GM12873 (cell line): ENCODE measurements around the gene NOC2L.

Source experiments
- CTCF ChIP-seq: IDR thresholded peaks from 2 replicates; pipeline ENCODE4 v1.5.1; 2012; ENCODE audit warnings: low read depth, mild to moderate bottlenecking, moderate library complexity, low read length, control low read depth; ENCODE audit not compliant: insufficient read depth; ENCODE audit errors: missing control alignments

NOC2L gene

GRCh38 chr1:942411-942821 lies 16.6 kb downstream of the NOC2L start:
- no peak for TF ChIP-seq CTCF

GRCh38 chr1:941588-942383 lies 17.3 kb downstream of the NOC2L start:
- TF ChIP-seq CTCF = no peak

- no peak for TF ChIP-seq CTCF
Observed at GRCh38 chr1:941015-941587, 18.0 kb downstream of the NOC2L start.

GRCh38 chr1:940107-941014 lies 18.7 kb downstream of the NOC2L start:
- TF ChIP-seq CTCF = no peak

GRCh38 chr1:939511-940106 lies 19.4 kb downstream of the NOC2L start:
- no peak for TF ChIP-seq CTCF

- no peak for TF ChIP-seq CTCF
Observed at GRCh38 chr1:938711-939489, 20.2 kb downstream of the NOC2L start.
